LNCAP (cell line): ENCODE results near the gene AIP.

Source experiments
- TF ChIP-seq, protein P1 (sequence below): fragments of 450-650 bp; IDR thresholded peaks from 2 replicates; pipeline ENCODE4 v1.5.1; 2017; ENCODE audit warnings: mild to moderate bottlenecking

The AIP gene

DNA sequence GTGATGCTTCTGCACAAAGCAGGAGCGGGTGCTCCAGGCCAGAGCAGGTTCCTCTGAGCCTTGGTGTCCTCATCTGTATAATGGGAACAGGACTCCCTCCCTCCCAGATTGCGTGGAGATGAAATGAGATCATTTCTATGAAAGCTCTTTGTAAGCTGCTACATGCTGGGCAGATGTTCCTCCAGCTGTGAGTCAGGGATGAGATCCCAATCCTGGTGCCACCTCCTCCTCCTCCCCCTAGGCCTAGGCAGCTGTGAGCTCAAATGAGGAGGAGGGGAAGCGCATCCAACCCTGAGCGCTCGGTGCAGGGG, 47.4 kb downstream of the AIP start:
- TF ChIP-seq, protein P1, sequence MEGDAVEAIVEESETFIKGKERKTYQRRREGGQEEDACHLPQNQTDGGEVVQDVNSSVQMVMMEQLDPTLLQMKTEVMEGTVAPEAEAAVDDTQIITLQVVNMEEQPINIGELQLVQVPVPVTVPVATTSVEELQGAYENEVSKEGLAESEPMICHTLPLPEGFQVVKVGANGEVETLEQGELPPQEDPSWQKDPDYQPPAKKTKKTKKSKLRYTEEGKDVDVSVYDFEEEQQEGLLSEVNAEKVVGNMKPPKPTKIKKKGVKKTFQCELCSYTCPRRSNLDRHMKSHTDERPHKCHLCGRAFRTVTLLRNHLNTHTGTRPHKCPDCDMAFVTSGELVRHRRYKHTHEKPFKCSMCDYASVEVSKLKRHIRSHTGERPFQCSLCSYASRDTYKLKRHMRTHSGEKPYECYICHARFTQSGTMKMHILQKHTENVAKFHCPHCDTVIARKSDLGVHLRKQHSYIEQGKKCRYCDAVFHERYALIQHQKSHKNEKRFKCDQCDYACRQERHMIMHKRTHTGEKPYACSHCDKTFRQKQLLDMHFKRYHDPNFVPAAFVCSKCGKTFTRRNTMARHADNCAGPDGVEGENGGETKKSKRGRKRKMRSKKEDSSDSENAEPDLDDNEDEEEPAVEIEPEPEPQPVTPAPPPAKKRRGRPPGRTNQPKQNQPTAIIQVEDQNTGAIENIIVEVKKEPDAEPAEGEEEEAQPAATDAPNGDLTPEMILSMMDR, result no peak

DNA sequence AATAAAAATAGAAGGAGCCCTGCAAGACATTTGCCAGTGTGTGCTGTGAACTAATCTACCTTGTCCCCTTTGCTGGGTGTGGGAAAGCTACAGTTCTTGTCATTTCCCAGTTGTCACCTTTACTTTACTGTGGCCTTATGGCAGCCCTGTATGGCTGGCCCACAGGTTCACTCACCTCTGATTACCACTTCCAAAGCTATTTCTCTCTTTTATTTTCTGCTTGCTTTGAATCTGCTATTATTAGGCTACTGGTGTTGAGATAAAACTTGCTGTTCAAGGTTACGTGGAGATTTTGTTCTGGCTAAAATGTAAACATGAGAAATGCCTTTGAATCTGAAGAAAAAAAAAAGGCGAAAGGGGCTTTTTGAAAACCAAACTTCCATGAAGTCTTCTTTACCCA, 50.1 kb downstream of the AIP start:
- TF ChIP-seq, protein P1, result no peak

DNA sequence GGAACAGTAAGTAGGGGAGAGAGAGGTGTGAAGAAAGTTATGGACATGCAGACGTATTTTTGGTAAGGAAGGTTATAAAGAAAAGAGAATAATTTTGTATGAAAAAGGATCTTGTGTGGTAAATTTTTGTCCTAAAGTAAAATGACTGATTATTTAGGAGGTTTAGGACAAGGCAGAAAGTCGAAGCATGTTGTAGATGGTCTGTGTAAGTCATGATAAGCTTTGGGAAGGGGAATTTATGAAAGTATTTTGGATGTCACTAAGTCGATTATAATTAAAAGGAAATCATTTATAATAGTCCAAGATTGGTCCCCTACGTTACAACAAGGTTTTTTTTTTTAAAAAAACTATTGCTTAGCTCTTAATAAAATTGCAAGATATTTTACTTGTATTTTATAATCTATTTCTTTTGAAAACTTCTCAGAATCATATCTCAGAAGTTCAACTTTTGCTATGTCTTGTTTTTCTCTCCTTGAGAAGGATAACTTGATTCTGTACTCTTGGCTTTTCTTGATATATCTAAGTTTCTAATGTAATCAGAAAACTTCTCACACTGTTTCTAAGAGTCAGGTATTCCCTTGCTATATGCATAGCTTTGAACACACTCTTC, 51.3 kb downstream of the AIP start:
- TF ChIP-seq, protein P1, result no peak

DNA sequence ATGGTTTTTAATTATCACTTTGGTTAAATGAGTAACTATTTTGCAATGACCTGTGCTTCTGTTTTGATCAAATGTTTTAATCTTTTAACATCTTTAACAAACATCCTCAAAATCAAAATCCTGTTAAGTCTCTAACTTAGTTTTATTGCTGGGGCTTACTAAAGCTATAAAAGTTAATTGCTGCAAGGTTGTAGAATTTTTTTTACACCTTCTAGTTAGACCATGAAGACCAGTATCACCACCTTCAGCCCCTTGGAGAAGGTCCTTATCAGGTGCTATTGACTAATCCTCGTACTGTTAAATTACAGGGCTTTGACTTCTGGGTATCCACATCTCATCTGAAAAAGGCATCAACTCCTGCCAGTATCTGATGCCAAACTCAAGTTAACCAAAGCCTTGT, 52.7 kb downstream of the AIP start:
- TF ChIP-seq, protein P1, result no peak

DNA sequence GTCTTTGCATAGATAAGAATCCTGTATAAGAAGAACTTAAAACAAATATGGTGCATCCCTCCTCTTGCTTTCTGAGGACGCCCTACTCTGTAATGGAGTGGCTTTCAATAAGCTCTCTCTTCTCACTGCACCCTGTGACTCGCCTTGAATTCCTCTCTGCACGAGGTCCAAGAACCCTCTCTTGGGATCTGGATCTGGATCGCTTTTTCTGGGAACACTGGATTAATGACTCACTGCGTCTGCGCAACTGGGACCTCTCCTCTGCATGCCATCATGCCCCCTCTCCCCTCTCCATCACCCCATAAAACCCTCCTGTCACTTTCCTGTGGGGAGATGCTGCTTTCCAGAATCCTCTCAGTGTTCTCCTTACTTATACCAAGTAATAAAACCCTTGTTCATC, 55.5 kb downstream of the AIP start:
- TF ChIP-seq, protein P1, result no peak

DNA sequence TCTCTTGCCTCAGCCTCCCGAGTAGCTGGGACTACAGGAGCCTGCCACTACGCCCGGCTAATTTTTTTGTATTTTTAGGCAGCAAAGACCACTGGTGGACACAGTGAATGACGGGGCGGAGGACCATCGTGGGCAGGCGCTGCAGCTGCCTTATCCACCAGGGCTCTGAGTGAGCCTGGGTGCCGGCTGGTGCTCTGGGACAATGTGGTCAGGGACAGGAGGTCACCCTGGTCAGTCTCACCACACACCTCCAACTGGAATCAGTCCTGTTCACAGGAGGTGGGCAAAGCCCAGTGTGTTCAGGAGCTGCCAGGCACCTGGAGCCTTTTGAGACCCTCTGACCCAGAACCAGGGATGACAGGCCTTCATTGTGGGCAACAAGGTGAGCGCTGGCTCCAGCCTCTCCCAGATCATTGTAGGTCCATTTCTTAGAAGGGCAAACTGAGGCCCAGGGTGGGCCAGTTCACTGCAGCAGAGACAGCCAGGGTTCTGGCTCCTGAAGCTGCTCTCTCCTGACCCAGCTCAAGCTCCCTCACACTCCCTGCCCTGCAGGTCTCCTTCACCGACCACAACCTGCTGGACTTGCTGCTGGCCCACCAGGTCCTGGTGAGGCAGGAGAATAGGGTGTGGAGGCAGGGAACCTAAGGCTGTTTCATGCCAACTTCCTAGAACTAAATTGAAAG, 56.1 kb downstream of the AIP start:
- TF ChIP-seq, protein P1, result no peak

DNA sequence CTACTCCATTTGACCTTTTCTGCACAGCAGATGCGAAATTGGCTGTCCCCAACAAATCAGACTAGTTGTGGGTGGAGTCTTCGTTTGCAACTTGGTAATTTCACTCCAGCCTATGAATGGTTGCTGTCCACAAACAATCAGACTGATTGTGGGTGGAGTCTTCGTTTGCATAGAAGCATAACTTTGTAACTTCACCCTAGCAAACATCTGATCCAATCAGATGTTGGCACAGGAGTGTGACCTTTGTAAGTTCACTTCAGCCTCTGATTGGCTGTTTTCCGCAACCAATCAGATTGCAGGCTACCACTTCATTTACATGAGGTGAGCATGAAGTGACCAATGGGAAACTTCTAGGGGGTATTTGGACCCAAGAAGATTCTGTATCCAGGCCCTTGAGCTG, 56.7 kb downstream of the AIP start:
- TF ChIP-seq, protein P1, result no peak
